Right forelimb (tissue), 1 donor: Measurements from ENCODE around the gene TAF11L13.

Source experiments
- DNase-seq: peaks from one replicate; pipeline ENCODE4 v3.0.0-alpha.2; 2018

Gene TAF11L13

DNA sequence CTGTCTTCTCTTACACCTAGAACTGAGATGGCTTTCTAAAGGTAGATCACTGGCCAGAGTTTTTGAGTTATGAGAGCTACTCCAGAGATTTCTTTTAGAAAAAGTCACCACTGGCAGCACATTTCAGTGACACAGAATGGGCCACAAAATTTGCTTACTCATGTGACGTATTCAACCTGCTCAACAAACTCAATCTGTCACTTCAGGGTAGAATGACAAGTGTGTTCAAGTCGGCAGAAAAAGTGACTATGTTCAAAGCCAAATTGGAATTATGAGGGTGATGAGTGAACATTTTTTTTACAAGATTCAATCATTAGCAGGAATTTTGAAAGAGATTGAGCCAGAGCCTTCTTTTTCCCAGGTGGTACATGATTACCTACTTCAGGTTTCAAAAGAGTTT lies 48.8 kb downstream of the TAF11L13 start:
- no peak for DNase-seq
